Measurements from ENCODE around the gene RASGEF1B. TPM values are rescaled to one million over a fixed set of nuclear protein-coding genes. Genes with fewer than 3 reads are reported as not detected.

RASGEF1B gene
- total RNA-seq: 3.6 TPM
- long read RNA-seq, partial matches to known transcripts: 0 of 1 reads
- long read RNA-seq, other reads (novel, unspliced or antisense): 0 of 1 reads

GRCh38 chr4:81471588-81472280, at the start of gene RASGEF1B:
TSS of gene RASGEF1B (minus strand) at chr4:81471907. CDS start at chr4:81459508, 12,399 bp downstream.
- intact Hi-C loops (cut with DNase I): loop anchor here (5.0 to 10.0 kb wide), 2 partner anchors 61 to 213 kb away; no protein-coding TSS in a partner anchor
- ATAC-seq (peak; percentile 98), DNase-seq (ENCODE audit: missing footprints) (peak; percentile 96)

- intact Hi-C loops (cut with DNase I): no loop called here
- no peak for ATAC-seq
- DNase-seq (ENCODE audit: missing footprints): no peak
Measured at GRCh38 chr4:81519856-81520255, 48.1 kb upstream of the RASGEF1B start.

- ATAC-seq (no peak), DNase-seq (ENCODE audit: missing footprints) (no peak)
- intact Hi-C loops (cut with DNase I): no loop called here
Measured at GRCh38 chr4:81519427-81519773, 47.7 kb upstream of the RASGEF1B start.

GRCh38 chr4:81518762-81519426, 47.2 kb upstream of the RASGEF1B start:
- DNase-seq (ENCODE audit: missing footprints): no peak
- ATAC-seq: no peak
- intact Hi-C loops (cut with DNase I): no loop called here

GRCh38 chr4:81516241-81516640, 44.5 kb upstream of the RASGEF1B start:
- intact Hi-C loops (cut with DNase I): no loop called here
- no peak for ATAC-seq
- no peak for DNase-seq (ENCODE audit: missing footprints)

GRCh38 chr4:81512757-81513501, 41.2 kb upstream of the RASGEF1B start:
- DNase-seq (ENCODE audit: missing footprints) (no peak), ATAC-seq (no peak)
- intact Hi-C loops (cut with DNase I): no loop called here

GRCh38 chr4:81512001-81512756, 40.5 kb upstream of the RASGEF1B start:
- intact Hi-C loops (cut with DNase I): no loop called here
- no peak for DNase-seq (ENCODE audit: missing footprints)
- no peak for ATAC-seq

GRCh38 chr4:81510643-81511178, 39.0 kb upstream of the RASGEF1B start:
- DNase-seq (ENCODE audit: missing footprints): no peak
- intact Hi-C loops (cut with DNase I): no loop called here
- ATAC-seq: no peak

- no peak for ATAC-seq
- peak; percentile 46 for DNase-seq (ENCODE audit: missing footprints)
- intact Hi-C loops (cut with DNase I): no loop called here
Measured at GRCh38 chr4:81509822-81510221, 38.1 kb upstream of the RASGEF1B start.

GRCh38 chr4:81509191-81509590, 37.5 kb upstream of the RASGEF1B start:
- intact Hi-C loops (cut with DNase I): no loop called here
- ATAC-seq (no peak), DNase-seq (ENCODE audit: missing footprints) (no peak)

- no peak for DNase-seq (ENCODE audit: missing footprints)
Measured at GRCh38 chr4:81508411-81509185, 36.9 kb upstream of the RASGEF1B start.

GRCh38 chr4:81507530-81507929, 35.8 kb upstream of the RASGEF1B start:
- intact Hi-C loops (cut with DNase I): no loop called here
- no peak for ATAC-seq
- DNase-seq (ENCODE audit: missing footprints): no peak

More at GRCh38 chr4:81508411-81509185, 36.9 kb upstream of the RASGEF1B start:
- intact Hi-C loops (cut with DNase I): no loop called here
- no peak for ATAC-seq

- no peak for ATAC-seq
- intact Hi-C loops (cut with DNase I): no loop called here
- no peak for DNase-seq (ENCODE audit: missing footprints)
Measured at GRCh38 chr4:81506731-81507130, 35.0 kb upstream of the RASGEF1B start.

GRCh38 chr4:81505726-81506125, 34.0 kb upstream of the RASGEF1B start:
- ATAC-seq (no peak), DNase-seq (ENCODE audit: missing footprints) (no peak)
- intact Hi-C loops (cut with DNase I): no loop called here

GRCh38 chr4:81505004-81505598, 33.4 kb upstream of the RASGEF1B start:
- intact Hi-C loops (cut with DNase I): no loop called here
- peak; percentile 63 for ATAC-seq
- DNase-seq (ENCODE audit: missing footprints): peak; percentile 80

GRCh38 chr4:81504112-81505003, 32.7 kb upstream of the RASGEF1B start:
- intact Hi-C loops (cut with DNase I): no loop called here
- peak; percentile 33 for DNase-seq (ENCODE audit: missing footprints)
- no peak for ATAC-seq

GRCh38 chr4:81503586-81503985, 31.9 kb upstream of the RASGEF1B start:
- intact Hi-C loops (cut with DNase I): no loop called here
- DNase-seq (ENCODE audit: missing footprints): no peak
- ATAC-seq: no peak

Data from Right ventricle myocardium inferior (tissue), 1 donor.